HG03439 (cell line): Measurements from ENCODE around the gene XRCC4.

Experiments
- ATAC-seq: cut with Tn5 transposase; IDR thresholded peaks from one replicate; pipeline ENCODE4 v1.9.1; 2021; ENCODE audit warnings: mild to moderate bottlenecking, moderate library complexity; ENCODE audit not compliant: unreplicated experiment

Gene XRCC4

GRCh38 chr5:83371726-83372125 lies 294.4 kb downstream of the XRCC4 start:
- no peak for ATAC-seq

GRCh38 chr5:83374547-83374946 lies 297.2 kb downstream of the XRCC4 start:
- ATAC-seq, result no peak

GRCh38 chr5:83375049-83375745 lies 297.9 kb downstream of the XRCC4 start:
- ATAC-seq, result no peak

- no peak for ATAC-seq
Observed at GRCh38 chr5:83376461-83376860, 299.1 kb downstream of the XRCC4 start.

GRCh38 chr5:83377131-83377865 lies 300.0 kb downstream of the XRCC4 start:
- no peak for ATAC-seq

GRCh38 chr5:83378624-83379289 lies 301.4 kb downstream of the XRCC4 start:
- no peak for ATAC-seq

GRCh38 chr5:83385812-83386211 lies 308.5 kb downstream of the XRCC4 start:
- no peak for ATAC-seq

GRCh38 chr5:83387041-83387440 lies 309.7 kb downstream of the XRCC4 start:
- no peak for ATAC-seq

GRCh38 chr5:83388608-83389007 lies 311.3 kb downstream of the XRCC4 start:
- no peak for ATAC-seq

- no peak for ATAC-seq
Observed at GRCh38 chr5:83392766-83393503, 315.6 kb downstream of the XRCC4 start.

- no peak for ATAC-seq
Observed at GRCh38 chr5:83393504-83393866, 316.1 kb downstream of the XRCC4 start.

GRCh38 chr5:83394190-83394589 lies 316.8 kb downstream of the XRCC4 start:
- ATAC-seq, result no peak

- no peak for ATAC-seq
Observed at GRCh38 chr5:83396662-83397061, 319.3 kb downstream of the XRCC4 start.

- ATAC-seq, result no peak
Observed at GRCh38 chr5:83397658-83398057, 320.3 kb downstream of the XRCC4 start.

GRCh38 chr5:83400241-83400640 lies 322.9 kb downstream of the XRCC4 start:
- ATAC-seq, result no peak

GRCh38 chr5:83400701-83401100 lies 323.4 kb downstream of the XRCC4 start:
- ATAC-seq, result no peak

- ATAC-seq, result no peak
Observed at GRCh38 chr5:83401122-83401731, 323.9 kb downstream of the XRCC4 start.

GRCh38 chr5:83401775-83402174 lies 324.4 kb downstream of the XRCC4 start:
- ATAC-seq, result no peak
